Fibroblast of lung (primary cell): Measurements from ENCODE around the gene GDF15.

Source experiments
- CTCF ChIP-seq, 2 donors: IDR thresholded peaks in 1 of 2; conservative IDR thresholded peaks in 1 of 2; 1 replicate in 1 of 2; 2 replicates in 1 of 2; pipeline ENCODE4 v1.5.1; 2011 to 2012; ENCODE audit warnings: low read length in 2 of 2, control low read depth in 1 of 2, inconsistent platforms in 1 of 2, low read depth in 1 of 2, mild to moderate bottlenecking in 1 of 2
- EZH2 ChIP-seq: IDR thresholded peaks from 2 replicates; pipeline ENCODE4 v1.5.1; 2012; ENCODE audit warnings: low read length, control low read depth, mild to moderate bottlenecking; ENCODE audit errors: missing control alignments

- TF ChIP-seq CTCF (conservative IDR thresholded peaks at IDR 0.05 in 1 of 2, IDR thresholded peaks at IDR 0.05 in 1 of 2; ENCODE audit: low read depth in 1 of 2, low read length in 2 of 2) (no peak), EZH2 (no peak)
Observed at GRCh38 chr19:18423258-18424020, 37.5 kb downstream of the GDF15 start.
